Neuronal stem cell (in vitro differentiated cells): ENCODE results near the gene OR11G2.
"Not testable (repeated sequence)": the region's sequence is repeated elsewhere in the genome, so short reads cannot be mapped to it uniquely, and the experiment has no call there.

Experiments
- DNase-seq: peaks from one replicate; pipeline ENCODE4 v3.0.0-alpha.2; 2013; ENCODE audit warnings: low spot score
- H2AFZ ChIP-seq: one replicate; pipeline ENCODE4 v1.6.1; 2013; ENCODE audit warnings: mild to moderate bottlenecking, low read length, inconsistent platforms
- H2AK5ac ChIP-seq: 2 replicates; pipeline ENCODE4 v1.6.1; 2013; ENCODE audit warnings: low read depth, mild to moderate bottlenecking, inconsistent platforms, low read length, moderate library complexity, mixed read lengths
- H2BK120ac ChIP-seq: 2 replicates; pipeline ENCODE4 v1.6.1; 2013; ENCODE audit warnings: low read depth, mild to moderate bottlenecking, inconsistent platforms, low read length, moderate library complexity, mixed read lengths
- H2BK12ac ChIP-seq: one replicate; pipeline ENCODE4 v1.6.1; 2013; ENCODE audit warnings: low read length, inconsistent platforms
- H2BK15ac ChIP-seq: 2 replicates; pipeline ENCODE4 v1.6.1; 2013; ENCODE audit warnings: mild to moderate bottlenecking, low read length, inconsistent platforms, mixed read lengths
- H2BK5ac ChIP-seq: one replicate; pipeline ENCODE4 v1.6.1; 2013; ENCODE audit warnings: inconsistent platforms, mild to moderate bottlenecking, low read length, moderate library complexity
- H3K14ac ChIP-seq: one replicate; pipeline ENCODE4 v1.6.1; 2013; ENCODE audit warnings: low read length, inconsistent platforms
- H3K18ac ChIP-seq: 2 replicates; pipeline ENCODE4 v1.6.1; 2013; ENCODE audit warnings: low read length, inconsistent platforms
- H3K23ac ChIP-seq: 2 replicates; pipeline ENCODE4 v1.6.1; 2013; ENCODE audit warnings: low read depth, mild to moderate bottlenecking, mixed read lengths, low read length, inconsistent platforms; ENCODE audit not compliant: poor library complexity
- H3K27ac ChIP-seq: replicated peaks from 3 replicates; pipeline ENCODE4 v1.5.1; 2013; ENCODE audit warnings: low read length, inconsistent platforms
- H3K27me3 ChIP-seq, 3 experiments: 2 replicates each; pipeline ENCODE4 v1.6.1; 2013; ENCODE audit warnings: low read length in 3 of 3, mild to moderate bottlenecking in 2 of 3, inconsistent platforms in 1 of 3, low read depth in 1 of 3, mixed read lengths in 1 of 3, moderate library complexity in 1 of 3; ENCODE audit not compliant: control insufficient read depth in 3 of 3, insufficient read depth in 3 of 3
- H3K36me3 ChIP-seq, 2 donors: replicated peaks in 1 of 2; 2 replicates each; pipeline ENCODE4 v1.6.1; 2013; ENCODE audit warnings: low read length in 2 of 2; ENCODE audit not compliant: control insufficient read depth in 2 of 2, insufficient read depth in 2 of 2
- H3K4ac ChIP-seq: 2 replicates; pipeline ENCODE4 v1.6.1; 2013; ENCODE audit warnings: inconsistent platforms, mild to moderate bottlenecking, low read length, moderate library complexity
- H3K4me1 ChIP-seq, 2 donors: 1 replicate in 1 of 2; 2 replicates in 1 of 2; pipeline ENCODE4 v1.6.1; 2013; ENCODE audit warnings: low read length in 2 of 2, low read depth in 1 of 2; ENCODE audit not compliant: control insufficient read depth in 2 of 2, insufficient read depth in 1 of 2
- H3K4me2 ChIP-seq: one replicate; pipeline ENCODE4 v1.6.1; 2013; ENCODE audit warnings: mild to moderate bottlenecking, low read length, inconsistent platforms; ENCODE audit not compliant: insufficient read depth, poor library complexity, severe bottlenecking
- H3K4me3 ChIP-seq, 2 donors: 2 replicates each; pipeline ENCODE4 v1.5.1; 2013; ENCODE audit warnings: low read length in 2 of 2, mild to moderate bottlenecking in 2 of 2, inconsistent platforms in 1 of 2, moderate library complexity in 1 of 2
- H3K79me1 ChIP-seq: one replicate; pipeline ENCODE4 v1.6.1; 2013; ENCODE audit warnings: low read depth, mild to moderate bottlenecking, inconsistent platforms, low read length, moderate library complexity
- H3K9ac ChIP-seq: one replicate; pipeline ENCODE4 v1.6.1; 2013; ENCODE audit warnings: mild to moderate bottlenecking, low read depth, low read length, inconsistent platforms; ENCODE audit not compliant: poor library complexity
- H3K9me3 ChIP-seq, 2 donors: replicated peaks in 1 of 2; 2 replicates each; pipeline versions ENCODE3 to v1.6.1; 2013; ENCODE audit warnings: low read length in 2 of 2, mild to moderate bottlenecking in 2 of 2, inconsistent platforms in 1 of 2, low read depth in 1 of 2, mixed read lengths in 1 of 2, moderate library complexity in 1 of 2; ENCODE audit not compliant: control insufficient read depth in 2 of 2, insufficient read depth in 1 of 2
- H4K8ac ChIP-seq: one replicate; pipeline ENCODE4 v1.6.1; 2013; ENCODE audit warnings: low read depth, mild to moderate bottlenecking, inconsistent platforms, low read length, moderate library complexity
- H4K91ac ChIP-seq: one replicate; pipeline ENCODE4 v1.6.1; 2013; ENCODE audit warnings: low read length, low read depth, mild to moderate bottlenecking, inconsistent platforms; ENCODE audit not compliant: poor library complexity
- WGBS, 2 donors: extraction: QIAGEN DNeasy Blood & Tissue Kit; methylation state at CpG; one replicate each; pipeline ENCODE4 v1.1.7; 2013; ENCODE audit warnings: missing lambda C conversion rate in 2 of 2, mixed read lengths in 1 of 2; ENCODE audit not compliant: insufficient read length in 2 of 2, insufficient replicate concordance in 1 of 2; ENCODE audit errors: extremely low coverage in 2 of 2; 5-methylcytosine and 5-hydroxymethylcytosine counted together

OR11G2 gene

DNA sequence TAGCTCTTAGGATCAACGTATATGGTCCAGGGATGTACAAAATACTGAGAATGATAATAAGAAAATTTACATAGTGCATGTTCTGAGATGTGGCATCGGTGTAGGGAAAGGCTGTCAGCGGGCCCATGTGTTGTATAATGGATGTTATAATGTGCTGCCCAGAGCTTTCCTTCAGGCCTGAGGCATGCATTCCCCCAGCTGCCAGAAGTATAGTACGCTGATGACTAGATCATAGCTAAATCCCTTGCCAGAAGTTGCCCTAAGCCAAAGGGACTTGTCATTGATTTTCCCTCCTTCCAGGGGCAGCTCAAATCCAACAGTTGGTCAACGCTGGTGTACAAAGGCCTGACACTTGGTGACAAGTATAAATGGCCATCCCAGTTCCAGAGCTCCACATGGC is 6.5 kb upstream of the OR11G2 start:
- Histone ChIP-seq H2BK15ac (no peak overlapping the region), H2AFZ (no peak overlapping the region), H2AK5ac (no peak overlapping the region), H4K91ac (no peak overlapping the region), H3K4ac (no peak overlapping the region), H3K27me3 (peaks cover 0 to 2% (median 0%) of the 10 kb centered on the region in 3 experiments), H3K18ac (no peak overlapping the region), H3K9ac (no peak overlapping the region), H3K79me1 (peaks cover 2% of the 10 kb centered on the region), H3K9me3 (peaks cover 0 to 25% of the 10 kb centered on the region in 2 donors), H3K36me3 (no peaks in the 10 kb centered on the region), H3K23ac (no peak overlapping the region), H2BK120ac (no peak overlapping the region), H4K8ac (no peak overlapping the region), H2BK5ac (no peak overlapping the region), H3K4me1 (no peaks in the 10 kb centered on the region), H3K4me3 (no peak overlapping the region), H3K14ac (no peak overlapping the region), H3K4me2 (no peak overlapping the region), H3K27ac (no peak overlapping the region), H2BK12ac (no peak overlapping the region)
- no peak for DNase-seq
- WGBS, 2 donors: no CpG with 5 or more reads among the region's 5 CpGs

GRCh38 chr14:20191396-20191795 is 700 bp downstream of the OR11G2 start:
- no peak overlapping the region for H3K4ac ChIP-seq
- peaks cover 2% of the 10 kb centered on the region for H3K79me1 ChIP-seq
- H3K27me3 ChIP-seq: peaks cover 0 to 15% (median 0%) of the 10 kb centered on the region in 3 experiments
- no peak overlapping the region for H3K23ac ChIP-seq
- H4K8ac ChIP-seq: no peak overlapping the region
- H3K4me1 ChIP-seq: no peaks in the 10 kb centered on the region
- H3K18ac ChIP-seq: no peak overlapping the region
- no peak overlapping the region for H2BK120ac ChIP-seq
- H2BK12ac ChIP-seq: no peak overlapping the region
- no peak overlapping the region for H2AK5ac ChIP-seq
- H3K4me2 ChIP-seq: no peak overlapping the region
- H2BK15ac ChIP-seq: no peak overlapping the region
- H3K14ac ChIP-seq: no peak overlapping the region
- H3K36me3 ChIP-seq: no peaks in the 10 kb centered on the region
- H3K9me3 ChIP-seq: peaks cover 0 to 25% of the 10 kb centered on the region in 2 donors
- H2AFZ ChIP-seq: no peak overlapping the region
- H4K91ac ChIP-seq: no peak overlapping the region
- no peak overlapping the region for H2BK5ac ChIP-seq
- H3K9ac ChIP-seq: no peak overlapping the region
- DNase-seq: no peak
- WGBS, 2 donors: no CpG with 5 or more reads among the region's 3 CpGs
- no peak overlapping the region for H3K27ac ChIP-seq
- H3K4me3 ChIP-seq: no peak overlapping the region

- Histone ChIP-seq H3K4ac (no peak overlapping the region), H2BK120ac (no peak overlapping the region), H3K79me1 (no peaks in the 10 kb centered on the region), H2AK5ac (no peak overlapping the region), H3K4me2 (no peak overlapping the region), H2BK15ac (no peak overlapping the region), H3K27me3 (peaks cover 0 to 15% (median 0%) of the 10 kb centered on the region in 3 experiments), H2BK5ac (no peak overlapping the region), H2AFZ (no peak overlapping the region), H4K8ac (no peak overlapping the region), H3K4me1 (no peaks in the 10 kb centered on the region), H3K18ac (no peak overlapping the region), H3K27ac (no peak overlapping the region), H2BK12ac (no peak overlapping the region), H3K9ac (no peak overlapping the region), H3K9me3 (peaks cover 0 to 24% of the 10 kb centered on the region in 2 donors), H4K91ac (no peak overlapping the region), H3K23ac (no peak overlapping the region), H3K4me3 (no peak overlapping the region), H3K14ac (no peak overlapping the region), H3K36me3 (no peaks in the 10 kb centered on the region)
- DNase-seq: no peak
These were observed 3.4 kb downstream of the OR11G2 start for GRCh38 chr14:20194101-20194500.

DNA sequence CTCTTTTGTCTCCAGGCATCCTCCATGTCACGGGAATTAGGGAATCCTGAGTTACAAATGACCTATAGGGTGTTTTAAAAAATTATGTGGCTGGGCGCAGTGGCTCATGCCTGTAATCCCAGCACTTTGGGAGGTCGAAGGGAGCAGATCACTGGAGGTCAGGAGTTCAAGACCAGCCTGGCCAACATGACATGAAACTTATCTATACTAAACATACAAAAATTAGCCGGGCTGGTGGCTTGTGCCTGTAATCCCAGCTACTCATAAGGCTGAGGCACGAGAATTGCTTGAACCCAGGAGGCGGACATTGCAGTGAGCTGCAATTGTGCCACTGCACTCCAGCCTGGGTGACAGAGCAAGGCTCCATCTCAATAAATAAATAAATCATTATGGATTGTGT is 4.5 kb downstream of the OR11G2 start:
- H4K8ac ChIP-seq, H2BK5ac ChIP-seq, H3K4me3 ChIP-seq, H3K36me3 ChIP-seq, DNase-seq, H2BK120ac ChIP-seq, H3K18ac ChIP-seq, H3K14ac ChIP-seq, H3K27ac ChIP-seq, H2AK5ac ChIP-seq, H2BK12ac ChIP-seq, H2BK15ac ChIP-seq, H3K4me2 ChIP-seq, H2AFZ ChIP-seq, H3K23ac ChIP-seq, H3K4ac ChIP-seq, H3K9ac ChIP-seq, H3K4me1 ChIP-seq, H3K79me1 ChIP-seq, H4K91ac ChIP-seq: not testable (repeated sequence)
- no CpG with 5 or more reads among the region's 6 CpGs for WGBS, 2 donors
- Histone ChIP-seq H3K27me3 (peaks cover 0 to 15% (median 0%) of the 10 kb centered on the region in 3 experiments), H3K9me3 (peaks cover 0 to 24% of the 10 kb centered on the region in 2 donors)
